HCT116 (cell line): ENCODE results near the gene CUEDC1. TPM values are rescaled to one million over a fixed set of nuclear protein-coding genes. Genes with fewer than 3 reads are reported as not detected.

Experiments
- ATAC-seq: fragments of 200-7000 bp; cut with Tn5 transposase; 2 replicates; pipeline ENCODE4 v1.9.1; 2020; ENCODE audit warnings: mild to moderate bottlenecking, moderate library complexity
- BruUV-seq: library from RNA; stranded (reverse); fragments of 400-500 nt; replicated peaks from 2 replicates; lab custom pipeline; 2021; lab: Mats Ljungman, UMichigan
- CTCF ChIA-PET: fragments of 300-600 bp; sonication (Branson Sonifier 250); formaldehyde crosslinking; loops from one replicate; lab custom pipeline; 2021; ENCODE audit warnings: antibody characterized with exemption; lab: Charles Lee
- POLR2A ChIA-PET: fragments of 300-600, 350-600 bp; sonication (Branson Sonifier 250); formaldehyde crosslinking; loops from one replicate; lab custom pipeline; 2021; ENCODE audit warnings: antibody characterized with exemption; lab: Charles Lee
- RAD21 ChIA-PET, 2 experiments: fragments of 300-600 bp; sonication (Branson Sonifier 250); formaldehyde crosslinking; loops; one replicate each; lab custom pipeline; 2023; ENCODE audit warnings: low total read pairs in 2 of 2; ENCODE audit not compliant: uncharacterized antibody in 2 of 2, unreplicated experiment in 2 of 2, low non-redundant PET in 1 of 2; lab: Charles Lee
- DNase-seq: peaks from one replicate; pipeline ENCODE4 v3.0.0-alpha.2; 2010; ENCODE audit warnings: low read depth, low spot score
- H2AFZ ChIP-seq: fragments of 200-600 bp; shearing (Covaris generic), sonication (generic); 2 replicates; pipeline ENCODE4 v1.6.1; 2017; ENCODE audit warnings: low read depth, mixed run types, mixed read lengths, antibody characterized with exemption, low read length; ENCODE audit not compliant: poor library complexity, severe bottlenecking
- H3K27ac ChIP-seq: 2 replicates; pipeline ENCODE4 v1.5.1; 2012; ENCODE audit warnings: low read depth, low read length
- H3K27me3 ChIP-seq: fragments of 200-600 bp; sonication (generic); 2 replicates; pipeline ENCODE4 v1.6.1; 2016; ENCODE audit warnings: mixed run types, low read length, mixed read lengths; ENCODE audit not compliant: insufficient read depth
- H3K36me3 ChIP-seq, 2 experiments: fragments of 200-500 bp in 1 of 2; fragments of 200-600 bp in 1 of 2; sonication (Bioruptor generic) in 1 of 2; sonication (generic) in 1 of 2; 2 replicates each; pipeline versions ENCODE4 v1.5.1 to v1.6.1; 2014 to 2016; ENCODE audit warnings: low read length in 2 of 2, inconsistent platforms in 1 of 2, mixed read lengths in 1 of 2, mixed run types in 1 of 2; ENCODE audit not compliant: insufficient read depth in 2 of 2, control insufficient read depth in 1 of 2
- H3K4me1 ChIP-seq, 2 experiments: fragments of 200-600 bp in 1 of 2; sonication (generic) in 1 of 2; 2 replicates each; pipeline versions ENCODE4 v1.5.1 to v1.6.1; 2012 to 2017; ENCODE audit warnings: low read length in 2 of 2, inconsistent platforms in 1 of 2, mild to moderate bottlenecking in 1 of 2, mixed read lengths in 1 of 2, mixed run types in 1 of 2, moderate library complexity in 1 of 2; ENCODE audit not compliant: insufficient read depth in 2 of 2, control insufficient read depth in 1 of 2
- H3K4me2 ChIP-seq: fragments of 200-600 bp; sonication (generic); 2 replicates; pipeline ENCODE4 v1.6.1; 2017; ENCODE audit warnings: mixed run types, low read length, mixed read lengths
- H3K4me3 ChIP-seq, 2 experiments: fragments of 200-600 bp in 1 of 2; sonication (generic) in 1 of 2; replicated peaks in 1 of 2; 2 replicates each; pipeline ENCODE4 v1.5.1; 2011 to 2016; ENCODE audit warnings: low read length in 2 of 2, control low read depth in 1 of 2, low read depth in 1 of 2, mild to moderate bottlenecking in 1 of 2, mixed read lengths in 1 of 2, mixed run types in 1 of 2
- H3K79me2 ChIP-seq: fragments of 200-600 bp; sonication (generic); 2 replicates; pipeline ENCODE4 v1.6.1; 2017; ENCODE audit warnings: mild to moderate bottlenecking, mixed run types, low read length, moderate library complexity, mixed read lengths; ENCODE audit not compliant: insufficient read depth
- H3K9ac ChIP-seq: fragments of 200-600 bp; sonication (generic); 2 replicates; pipeline ENCODE4 v1.6.1; 2016; ENCODE audit warnings: low read length, mixed read lengths
- H3K9me2 ChIP-seq: fragments of 200-600 bp; sonication (generic), shearing (Covaris generic); 2 replicates; pipeline ENCODE4 v1.6.1; 2017; ENCODE audit warnings: mixed run types, mild to moderate bottlenecking, moderate library complexity; ENCODE audit not compliant: insufficient read depth
- H3K9me3 ChIP-seq, 2 experiments: fragments of 200-500 bp in 1 of 2; fragments of 200-600 bp in 1 of 2; sonication (Bioruptor generic) in 1 of 2; sonication (generic) in 1 of 2; 2 replicates each; pipeline ENCODE4 v1.6.1; 2014 to 2017; ENCODE audit warnings: low read length in 2 of 2, mixed read lengths in 2 of 2, inconsistent platforms in 1 of 2, low read depth in 1 of 2, mild to moderate bottlenecking in 1 of 2, mixed run types in 1 of 2, moderate library complexity in 1 of 2; ENCODE audit not compliant: control insufficient read depth in 1 of 2, insufficient read depth in 1 of 2
- H4K20me1 ChIP-seq: fragments of 200-600 bp; sonication (generic), shearing (Covaris generic); 2 replicates; pipeline ENCODE4 v1.6.1; 2017; ENCODE audit warnings: mixed run types, mild to moderate bottlenecking, moderate library complexity; ENCODE audit not compliant: insufficient read depth
- CBX3 ChIP-seq: IDR thresholded peaks from 2 replicates; pipeline ENCODE4 v1.6.1; 2012; ENCODE audit warnings: low read depth
- ELF1 ChIP-seq: IDR thresholded peaks from 2 replicates; pipeline ENCODE4 v1.6.1; 2012; ENCODE audit warnings: low read depth, borderline replicate concordance
- EZH2 ChIP-seq: fragments of 200-600 bp; sonication (generic); IDR thresholded peaks from 2 replicates; pipeline ENCODE4 v1.6.1; 2017; ENCODE audit warnings: antibody characterized with exemption, mixed run types
- JUND ChIP-seq: IDR thresholded peaks from 2 replicates; pipeline ENCODE4 v1.6.1; 2012
- TCF7L2 ChIP-seq: IDR thresholded peaks from 2 replicates; pipeline ENCODE4 v1.7.0; 2011; ENCODE audit warnings: borderline replicate concordance, inconsistent platforms; ENCODE audit not compliant: insufficient read depth, insufficient read length; ENCODE audit errors: extremely low read depth
- YY1 ChIP-seq: IDR thresholded peaks from 2 replicates; pipeline ENCODE4 v1.6.1; 2011; ENCODE audit warnings: low read length, low read depth, moderate library complexity, mild to moderate bottlenecking; ENCODE audit not compliant: insufficient replicate concordance; ENCODE audit errors: extremely low read depth
- intact Hi-C: fragments of 100-400 bp; cut with micrococcal nuclease; formaldehyde crosslinking; loops from 2 replicates; pipeline ENCODE4 v1.10.0; 2022
- total RNA-seq: library from RNA; stranded (reverse); gene quantifications from one replicate; pipeline ENCODE4 v1.2.1, GENCODE V29; 2021; ENCODE audit not compliant: unreplicated experiment

Gene CUEDC1
- total RNA-seq, 1 experiment from 2014 or later, result 60.2 TPM

GRCh38 chr17:57818066-57818465 is 137.1 kb downstream of the CUEDC1 start:
- H3K36me3 ChIP-seq, result no peaks in the 10 kb centered on the region
- H3K9ac ChIP-seq, result no peak overlapping the region
- peaks cover 8% of the 10 kb centered on the region for H3K27me3 ChIP-seq
- H4K20me1 ChIP-seq, result no peaks in the 10 kb centered on the region
- H3K4me2 ChIP-seq, result no peak overlapping the region
- H3K27ac ChIP-seq, result no peak overlapping the region
- no TSS peak for BruUV-seq
- no peaks in the 10 kb centered on the region for H3K9me3 ChIP-seq
- no peak overlapping the region for H3K4me3 ChIP-seq
- no peaks in the 10 kb centered on the region for H3K4me1 ChIP-seq
- H2AFZ ChIP-seq, result no peak overlapping the region
- ChIA-PET CTCF (interaction anchor here (1.1 to 1.4 kb wide), 3 partner anchors 9 to 35 kb away, joined by 3 to 4 read pairs (median 4); no protein-coding TSS in a partner anchor), RAD21 (no interaction called here), POLR2A (interaction anchor here (1.5 kb wide), 1 partner anchor 11 kb away, joined by 3 read pairs; no protein-coding TSS in a partner anchor)
- H3K9me2 ChIP-seq, result no peaks in the 10 kb centered on the region
- no peak for DNase-seq
- no peaks in the 10 kb centered on the region for H3K79me2 ChIP-seq
- intact Hi-C loops, result no loop called here
- no peak for ATAC-seq
- TF ChIP-seq CBX3 (no peak), EZH2 (no peak), YY1 (no peak), JUND (no peak), TCF7L2 (no peak), ELF1 (no peak)

GRCh38 chr17:57817299-57817698 is 137.9 kb downstream of the CUEDC1 start:
- DNase-seq, result no peak
- Histone ChIP-seq H3K9me2 (no peaks in the 10 kb centered on the region), H2AFZ (no peak overlapping the region), H3K27ac (no peak overlapping the region), H3K9ac (no peak overlapping the region), H3K4me3 (no peak overlapping the region), H3K4me2 (no peak overlapping the region), H3K4me1 (no peaks in the 10 kb centered on the region), H3K9me3 (no peaks in the 10 kb centered on the region), H3K36me3 (no peaks in the 10 kb centered on the region), H3K79me2 (no peaks in the 10 kb centered on the region), H4K20me1 (no peaks in the 10 kb centered on the region), H3K27me3 (peaks cover 8% of the 10 kb centered on the region)
- POLR2A ChIA-PET, result interaction anchor here (1.5 kb wide), 1 partner anchor 12 kb away, joined by 3 read pairs; no protein-coding TSS in a partner anchor
- BruUV-seq, result no TSS peak
- no peak for TF ChIP-seq EZH2
- TF ChIP-seq YY1, result no peak
- RAD21 ChIA-PET, result interaction anchor here in 1 of 2 experiments (0.5 kb wide), 1 partner anchor 622 kb away, joined by 4 read pairs; no protein-coding TSS in a partner anchor
- CTCF ChIA-PET, result interaction anchor here (1.2 to 1.4 kb wide), 2 partner anchors 9 to 34 kb away, joined by 3 to 4 read pairs; no protein-coding TSS in a partner anchor
- intact Hi-C loops, result no loop called here
- ATAC-seq, result no peak
